Stomach (tissue), 9 donors: ENCODE results near the gene HSPH1. TPM values are rescaled to one million over a fixed set of nuclear protein-coding genes. Genes with fewer than 3 reads are reported as not detected.

Experiments used
- DNase-seq, 2 donors: peaks; one replicate each; pipeline versions ENCODE4 v3.0.0 to v3.0.0-alpha.2; 2013 to 2019
- H3K27ac ChIP-seq, 5 donors: fragments of 200-600 bp in 4 of 5; sonication (generic) in 4 of 5; one replicate each; pipeline ENCODE4 v1.5.1; 2013 to 2019; ENCODE audit warnings: mild to moderate bottlenecking in 1 of 5, moderate library complexity in 1 of 5
- H3K27me3 ChIP-seq, 3 donors: fragments of 200-600 bp; sonication (generic); one replicate each; pipeline ENCODE4 v1.5.1; 2017 to 2019; ENCODE audit warnings: mixed run types in 1 of 3
- H3K36me3 ChIP-seq, 4 donors: fragments of 200-600 bp; sonication (generic); 1 replicate in 3 of 4; 2 replicates in 1 of 4; pipeline ENCODE4 v1.5.1; 2016 to 2019
- H3K4me1 ChIP-seq, 4 donors: fragments of 200-600 bp; sonication (generic); one replicate each; pipeline ENCODE4 v1.5.1; 2016 to 2019
- H3K4me3 ChIP-seq, 4 donors: fragments of 200-600 bp; sonication (generic) in 3 of 4; one replicate each; pipeline ENCODE4 v1.5.1; 2016 to 2019; ENCODE audit warnings: mild to moderate bottlenecking in 1 of 4
- H3K9me3 ChIP-seq, 4 donors: fragments of 200-600 bp; sonication (generic); one replicate each; pipeline ENCODE4 v1.5.1; 2016 to 2019
- CTCF ChIP-seq, 7 experiments: fragments of 450-650 bp in 4 of 7; fragments of 200-600 bp in 3 of 7; sonication (generic) in 3 of 7; IDR thresholded peaks; one replicate each; pipeline ENCODE4 v1.5.1; 2016 to 2019; ENCODE audit warnings: antibody characterized with exemption in 7 of 7, control low read depth in 2 of 7, mild to moderate bottlenecking in 1 of 7
- EP300 ChIP-seq: sonication (generic); formaldehyde crosslinking; IDR thresholded peaks from one replicate; pipeline ENCODE4 v1.6.1; 2017; ENCODE audit warnings: antibody characterized with exemption
- POLR2A ChIP-seq, 4 donors: fragments of 450-650 bp; IDR thresholded peaks; one replicate each; pipeline ENCODE4 v1.6.1; 2016; ENCODE audit warnings: antibody characterized with exemption in 4 of 4, control low read depth in 2 of 4, mild to moderate bottlenecking in 1 of 4, moderate library complexity in 1 of 4
- POLR2AphosphoS5 ChIP-seq, 3 donors: sonication (generic); formaldehyde crosslinking; IDR thresholded peaks; one replicate each; pipeline ENCODE4 v1.6.1; 2016; ENCODE audit warnings: antibody characterized with exemption in 3 of 3
- WGBS, 5 donors: extraction: QIAGEN DNeasy Blood & Tissue Kit in 3 of 5; methylation state at CpG; one replicate each; pipeline versions ENCODE4 v1.1.5 to v1.1.7; 2013 to 2018; 5-methylcytosine and 5-hydroxymethylcytosine counted together
- intact Hi-C: fragments of 100-400 bp; cut with DNase I; formaldehyde crosslinking; loops from one replicate; pipeline ENCODE4 v1.15.1; 2023; ENCODE audit warnings: low total_unique reads
- polyA plus RNA-seq, 3 donors: library from polyadenylated mRNA; stranded (reverse); fragments of 200-250 nt; gene quantifications; one replicate each; pipeline ENCODE4 v1.2.3, GENCODE V29; 2013
- total RNA-seq, 5 donors: library from RNA; depleted of rRNA; stranded (reverse); fragments of >200 nt; gene quantifications; one replicate each; pipeline versions ENCODE4 v1.1.0 to v1.2.3, GENCODE V29; 2014 to 2016
- donor health status: healthy with polysubstance abuse.
- donor health status: Bipolar disorder and iron deficiency.
- donor health status: healthy.

HSPH1 gene
- total and polyA plus RNA-seq, 8 donors = 18.6 to 49.4 (median 29.5) TPM

GRCh38 chr13:31094331-31095015 is 67.2 kb downstream of the HSPH1 start:
- Histone ChIP-seq H3K27ac (no peak overlapping the region), H3K9me3 (no peaks in the 10 kb centered on the region), H3K4me1 (peaks cover 0 to 7% (median 2%) of the 10 kb centered on the region in 4 donors), H3K4me3 (no peak overlapping the region), H3K36me3 (no peaks in the 10 kb centered on the region), H3K27me3 (peaks cover 0 to 25% (median 3%) of the 10 kb centered on the region in 3 donors)
- intact Hi-C loops = no loop called here
- DNase-seq = no peak
- whole genome bisulfite sequencing, 5 donors = 72 to 85% (median 80%) methylated on average over 6 of the region's 6 CpGs
- TF ChIP-seq CTCF (IDR thresholded peaks at IDR 0.05) = no peak
- TF ChIP-seq POLR2AphosphoS5 (IDR thresholded peaks at IDR 0.05) = no peak
- no peak for TF ChIP-seq EP300
- TF ChIP-seq POLR2A (IDR thresholded peaks at IDR 0.05) = no peak

GRCh38 chr13:31093145-31093885 is 68.4 kb downstream of the HSPH1 start:
- WGBS, 5 donors = 84 to 93% (median 89%) methylated on average over 9 of the region's 9 CpGs
- H3K4me1 ChIP-seq = peaks cover 0 to 7% (median 2%) of the 10 kb centered on the region in 4 donors
- H3K27ac ChIP-seq = no peak overlapping the region
- intact Hi-C loops = no loop called here
- no peak for DNase-seq
- TF ChIP-seq EP300 = no peak
- no peak for TF ChIP-seq POLR2AphosphoS5 (IDR thresholded peaks at IDR 0.05)
- no peak for TF ChIP-seq CTCF (IDR thresholded peaks at IDR 0.05)
- no peak for TF ChIP-seq POLR2A (IDR thresholded peaks at IDR 0.05)
- H3K4me3 ChIP-seq = no peak overlapping the region
- H3K27me3 ChIP-seq = peaks cover 0 to 14% (median 3%) of the 10 kb centered on the region in 3 donors
- no peaks in the 10 kb centered on the region for H3K36me3 ChIP-seq
- H3K9me3 ChIP-seq = no peaks in the 10 kb centered on the region

DNA sequence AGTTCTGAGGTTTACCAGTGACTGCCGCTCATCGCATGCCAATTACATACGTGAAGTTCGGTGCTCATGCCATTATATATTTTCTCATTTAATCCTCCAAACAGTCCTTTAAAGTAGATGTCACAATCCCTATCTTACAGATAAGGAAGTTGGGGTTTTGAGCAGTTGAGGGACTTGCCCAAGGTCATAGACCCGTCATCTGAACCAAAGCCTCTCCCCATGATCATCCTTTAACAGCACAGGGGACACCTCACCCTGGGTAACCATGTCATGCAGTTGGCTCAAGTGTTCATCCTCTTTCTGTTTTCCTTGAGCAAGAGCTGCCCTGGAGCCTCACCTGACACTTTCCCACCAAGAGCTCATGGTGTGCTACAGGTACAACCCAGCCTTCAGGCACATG is 69.1 kb downstream of the HSPH1 start:
- no peak overlapping the region for H3K27ac ChIP-seq
- DNase-seq = no peak
- no peak for TF ChIP-seq POLR2A (IDR thresholded peaks at IDR 0.05)
- TF ChIP-seq POLR2AphosphoS5 (IDR thresholded peaks at IDR 0.05) = no peak
- TF ChIP-seq CTCF (IDR thresholded peaks at IDR 0.05) = no peak
- TF ChIP-seq EP300 = no peak
- intact Hi-C loops = no loop called here
- H3K4me3 ChIP-seq = no peak overlapping the region
- peaks cover 0 to 9% (median 3%) of the 10 kb centered on the region in 3 donors for H3K27me3 ChIP-seq
- peaks cover 0 to 7% (median 2%) of the 10 kb centered on the region in 4 donors for H3K4me1 ChIP-seq
- WGBS, 5 donors = 87 to 96% (median 91%) methylated on average over 5 of the region's 5 CpGs
- H3K36me3 ChIP-seq = no peaks in the 10 kb centered on the region
- H3K9me3 ChIP-seq = no peaks in the 10 kb centered on the region

DNA sequence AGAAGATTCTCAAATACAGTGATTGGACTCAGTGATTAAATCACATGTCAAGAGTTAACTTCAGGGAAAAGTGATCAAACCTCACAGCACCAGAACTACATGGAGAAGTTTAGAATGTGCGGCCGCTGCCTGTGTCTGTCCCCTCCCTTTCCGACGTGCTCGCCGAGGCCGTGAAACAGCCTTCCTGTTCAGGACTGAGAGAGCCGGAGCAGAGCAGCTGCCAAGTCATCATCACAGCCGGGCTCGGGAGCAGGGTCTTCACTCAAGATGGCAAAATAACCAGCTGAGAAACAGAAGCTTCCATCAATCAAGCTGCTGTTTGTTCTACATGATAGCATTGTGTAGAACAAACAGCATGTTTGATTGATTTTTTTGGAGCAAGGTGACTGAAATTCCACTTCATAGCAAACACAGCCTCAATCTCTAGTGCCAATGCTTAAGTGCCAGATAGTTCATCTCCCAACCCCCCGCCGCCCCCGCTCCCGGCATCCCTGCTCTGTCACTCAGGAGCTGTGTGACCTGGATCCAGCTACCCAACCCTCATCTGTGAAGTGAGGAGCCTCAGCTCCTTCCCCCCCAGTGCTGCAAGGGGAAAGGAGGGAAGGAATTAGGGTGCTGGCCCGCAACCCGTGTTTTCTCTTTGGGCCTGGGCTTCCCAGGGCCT is 70.6 kb downstream of the HSPH1 start:
- Histone ChIP-seq H3K4me3 (no peak overlapping the region), H3K36me3 (no peaks in the 10 kb centered on the region), H3K27ac (no peak overlapping the region), H3K9me3 (no peaks in the 10 kb centered on the region), H3K4me1 (peaks cover 0 to 7% (median 2%) of the 10 kb centered on the region in 4 donors), H3K27me3 (peaks cover 0 to 4% (median 4%) of the 10 kb centered on the region in 3 donors)
- intact Hi-C loops = no loop called here
- no peak for TF ChIP-seq EP300
- no peak for TF ChIP-seq POLR2AphosphoS5 (IDR thresholded peaks at IDR 0.05)
- TF ChIP-seq CTCF (IDR thresholded peaks at IDR 0.05) = no peak
- TF ChIP-seq POLR2A (IDR thresholded peaks at IDR 0.05) = no peak
- 17 to 31% (median 23%) methylated on average over 15 to 16 of the region's 16 CpGs for WGBS, 5 donors
- peak in 1 of 2 donors; percentile 68 for DNase-seq
